ENCODE measurements around the gene TPST2. TPM values are rescaled to one million over a fixed set of nuclear protein-coding genes. Genes with fewer than 3 reads are reported as not detected.

Gene TPST2
- total and polyA plus RNA-seq, 8 donors, result 91.4 to 534 (median 175) TPM

GRCh38 chr22:26536056-26536761, 53.7 kb downstream of the TPST2 start:
- TF ChIP-seq CTCF (IDR thresholded peaks at IDR 0.05), result no peak
- H3K27ac ChIP-seq, result peak overlapping the region in 2 of 4 donors; percentile 58 to 67
- no peak for FAIRE-seq
- intact Hi-C loops (cut with DNase I), result no loop called here
- DNase-seq, result peak in 4 of 6 donors; percentile 60 to 77 (median 72)
- no peaks in the 10 kb centered on the region for H3K9me3 ChIP-seq
- H3K27me3 ChIP-seq, result no peaks in the 10 kb centered on the region
- peaks cover 2 to 58% (median 11%) of the 10 kb centered on the region in 3 donors for H3K36me3 ChIP-seq
- peaks cover 0 to 15% (median 5%) of the 10 kb centered on the region in 3 donors for H3K4me1 ChIP-seq
- WGBS, 2 donors, result 71 to 74% methylated on average over 12 of the region's 12 CpGs
- H3K4me3 ChIP-seq, result no peak overlapping the region
- ATAC-seq, result peak; percentile 49 to 66 (median 58)

GRCh38 chr22:26535603-26535908, 54.4 kb downstream of the TPST2 start:
- DNase-seq, result no peak
- no peak for FAIRE-seq
- H3K27me3 ChIP-seq, result no peaks in the 10 kb centered on the region
- no peak for ATAC-seq
- peak overlapping the region in 2 of 4 donors; percentile 58 to 67 for H3K27ac ChIP-seq
- intact Hi-C loops (cut with DNase I), result no loop called here
- no peaks in the 10 kb centered on the region for H3K9me3 ChIP-seq
- H3K4me1 ChIP-seq, result peaks cover 0 to 15% (median 5%) of the 10 kb centered on the region in 3 donors
- no peak for TF ChIP-seq CTCF (IDR thresholded peaks at IDR 0.05)
- no peak overlapping the region for H3K4me3 ChIP-seq
- peaks cover 0 to 57% (median 5%) of the 10 kb centered on the region in 3 donors for H3K36me3 ChIP-seq
- WGBS, 2 donors, result 88 to 92% methylated on average over 3 of the region's 3 CpGs

DNA sequence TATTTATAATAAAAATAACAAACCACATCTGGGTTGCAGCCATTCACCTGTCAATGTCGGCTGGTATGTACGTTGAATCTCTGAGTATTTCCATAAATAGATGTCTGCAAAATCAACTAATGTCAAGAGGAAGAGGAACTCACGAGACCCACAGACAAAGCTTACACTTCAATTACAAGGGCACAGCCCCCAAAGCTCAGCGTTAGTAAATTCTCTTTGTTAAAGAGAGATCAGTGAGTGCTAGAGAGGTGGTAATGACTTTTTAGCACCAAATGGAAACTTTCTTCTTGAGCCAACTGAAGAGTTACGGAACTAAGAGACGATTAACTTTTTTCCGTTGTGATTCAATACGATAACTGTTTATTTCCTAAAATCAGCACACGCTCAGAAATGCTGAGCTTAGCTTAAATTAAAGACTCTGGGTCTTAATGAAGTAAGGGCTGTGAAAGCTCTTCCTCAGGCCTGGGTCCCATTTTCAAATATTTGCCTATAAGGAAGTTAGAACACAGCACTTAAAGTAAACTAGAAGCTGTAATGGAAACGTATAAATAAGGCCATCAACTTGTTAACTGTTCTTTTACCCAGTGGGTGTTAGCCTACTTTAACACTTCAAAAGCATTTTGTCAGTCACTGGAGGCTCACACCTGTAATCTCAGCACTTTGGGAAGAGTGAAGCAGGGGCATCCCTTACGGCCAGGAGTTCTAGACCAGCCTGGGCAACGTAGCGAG, 54.9 kb downstream of the TPST2 start:
- Histone ChIP-seq H3K4me3 (no peak overlapping the region), H3K9me3 (no peaks in the 10 kb centered on the region), H3K27ac (peak overlapping the region in 2 of 4 donors; percentile 58 to 67), H3K27me3 (no peaks in the 10 kb centered on the region), H3K36me3 (peaks cover 0 to 51% (median 4%) of the 10 kb centered on the region in 3 donors), H3K4me1 (peaks cover 0 to 20% (median 5%) of the 10 kb centered on the region in 3 donors)
- intact Hi-C loops (cut with DNase I), result no loop called here
- FAIRE-seq, result no peak
- no peak for TF ChIP-seq CTCF (IDR thresholded peaks at IDR 0.05)
- 42 to 50% methylated on average over 13 of the region's 13 CpGs for WGBS, 2 donors
- ATAC-seq, result peak in 2 of 4 donors; percentile 4 to 8
- DNase-seq, result no peak

- Histone ChIP-seq H3K4me3 (no peak overlapping the region), H3K27me3 (no peaks in the 10 kb centered on the region), H3K36me3 (peaks cover 0 to 44% (median 4%) of the 10 kb centered on the region in 3 donors), H3K9me3 (no peaks in the 10 kb centered on the region), H3K4me1 (peaks cover 0 to 27% (median 5%) of the 10 kb centered on the region in 3 donors), H3K27ac (peak overlapping the region in 2 of 4 donors; percentile 58 to 67)
- FAIRE-seq (no peak), ATAC-seq (no peak), DNase-seq (no peak)
- TF ChIP-seq CTCF (IDR thresholded peaks at IDR 0.05), result no peak
- intact Hi-C loops (cut with DNase I), result no loop called here
- 74 to 76% methylated on average over 7 of the region's 7 CpGs for WGBS, 2 donors
Measured at GRCh38 chr22:26534171-26534855, 55.6 kb downstream of the TPST2 start.

Data from pancreas (tissue), 10 donors.